ENCODE data around the gene EIF4E3.

EIF4E3 gene

DNA sequence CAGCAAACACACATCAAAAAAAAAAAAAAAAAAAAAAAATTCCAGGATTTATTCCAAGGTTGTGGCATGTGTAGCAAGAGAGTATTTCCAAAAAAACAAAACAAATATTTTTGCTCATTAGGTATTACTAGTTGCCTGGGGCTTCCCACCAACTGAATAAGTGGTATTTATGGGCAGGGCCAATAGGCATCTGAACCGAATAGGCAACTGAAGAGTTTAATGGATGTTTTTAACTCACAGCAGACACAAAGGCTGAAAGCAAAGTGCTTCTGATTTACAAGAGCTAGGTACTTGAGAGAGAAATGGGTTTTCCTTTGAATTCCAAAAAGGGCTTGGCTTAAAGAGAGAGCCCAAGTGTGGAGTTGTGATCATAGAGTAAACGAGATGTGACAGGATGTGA, 21.4 kb downstream of the EIF4E3 start:
- TF ChIP-seq, protein P1, sequence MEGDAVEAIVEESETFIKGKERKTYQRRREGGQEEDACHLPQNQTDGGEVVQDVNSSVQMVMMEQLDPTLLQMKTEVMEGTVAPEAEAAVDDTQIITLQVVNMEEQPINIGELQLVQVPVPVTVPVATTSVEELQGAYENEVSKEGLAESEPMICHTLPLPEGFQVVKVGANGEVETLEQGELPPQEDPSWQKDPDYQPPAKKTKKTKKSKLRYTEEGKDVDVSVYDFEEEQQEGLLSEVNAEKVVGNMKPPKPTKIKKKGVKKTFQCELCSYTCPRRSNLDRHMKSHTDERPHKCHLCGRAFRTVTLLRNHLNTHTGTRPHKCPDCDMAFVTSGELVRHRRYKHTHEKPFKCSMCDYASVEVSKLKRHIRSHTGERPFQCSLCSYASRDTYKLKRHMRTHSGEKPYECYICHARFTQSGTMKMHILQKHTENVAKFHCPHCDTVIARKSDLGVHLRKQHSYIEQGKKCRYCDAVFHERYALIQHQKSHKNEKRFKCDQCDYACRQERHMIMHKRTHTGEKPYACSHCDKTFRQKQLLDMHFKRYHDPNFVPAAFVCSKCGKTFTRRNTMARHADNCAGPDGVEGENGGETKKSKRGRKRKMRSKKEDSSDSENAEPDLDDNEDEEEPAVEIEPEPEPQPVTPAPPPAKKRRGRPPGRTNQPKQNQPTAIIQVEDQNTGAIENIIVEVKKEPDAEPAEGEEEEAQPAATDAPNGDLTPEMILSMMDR (IDR thresholded peaks at IDR 0.05; ENCODE audit: insufficient read depth, low read depth, low read length, missing control alignments): no peak
- H3K4me3 ChIP-seq (ENCODE audit: low read length): no peak overlapping the region
- DNase-seq (ENCODE audit: low read depth): no peak

- TF ChIP-seq, protein P1 (IDR thresholded peaks at IDR 0.05; ENCODE audit: insufficient read depth, low read depth, low read length, missing control alignments): no peak
- peak; percentile 81 for DNase-seq (ENCODE audit: low read depth)
- H3K4me3 ChIP-seq (ENCODE audit: low read length): no peak overlapping the region
Measured at GRCh38 chr3:71702131-71703024, 22.8 kb downstream of the EIF4E3 start.

GRCh38 chr3:71701251-71701762, 23.9 kb downstream of the EIF4E3 start:
- TF ChIP-seq, protein P1 (IDR thresholded peaks at IDR 0.05; ENCODE audit: insufficient read depth, low read depth, low read length, missing control alignments): no peak
- H3K4me3 ChIP-seq (ENCODE audit: low read length): no peak overlapping the region
- DNase-seq (ENCODE audit: low read depth): no peak

GRCh38 chr3:71695000-71695482, 30.2 kb downstream of the EIF4E3 start:
- H3K4me3 ChIP-seq (ENCODE audit: low read length): no peak overlapping the region
- TF ChIP-seq, protein P1 (IDR thresholded peaks at IDR 0.05; ENCODE audit: insufficient read depth, low read depth, low read length, missing control alignments): no peak
- no peak for DNase-seq (ENCODE audit: low read depth)

- TF ChIP-seq, protein P1 (IDR thresholded peaks at IDR 0.05; ENCODE audit: insufficient read depth, low read depth, low read length, missing control alignments): no peak
- peak; percentile 74 for DNase-seq (ENCODE audit: low read depth)
- no peak overlapping the region for H3K4me3 ChIP-seq (ENCODE audit: low read length)
Measured at GRCh38 chr3:71694358-71694999, 30.7 kb downstream of the EIF4E3 start.

DNA sequence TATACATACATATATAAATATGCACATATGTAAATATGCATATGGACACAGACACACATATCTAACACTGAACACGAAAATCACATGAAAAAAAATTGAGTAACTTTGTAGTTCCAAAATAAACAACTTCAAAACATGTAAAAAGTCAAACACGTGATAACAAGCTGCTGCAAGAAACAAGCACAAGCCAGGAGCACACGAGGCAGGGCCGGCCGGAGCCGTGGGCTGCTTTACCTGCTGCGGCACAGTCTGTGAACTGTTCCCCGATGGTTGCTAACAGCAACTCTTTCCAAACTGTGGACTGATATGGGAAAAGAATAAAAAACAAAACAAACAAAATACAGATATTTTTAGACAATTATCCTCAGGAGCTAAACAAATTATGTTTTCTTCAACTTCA, 31.6 kb downstream of the EIF4E3 start:
- TF ChIP-seq, protein P1 (IDR thresholded peaks at IDR 0.05; ENCODE audit: insufficient read depth, low read depth, low read length, missing control alignments): no peak
- H3K4me3 ChIP-seq (ENCODE audit: low read length): no peak overlapping the region
- DNase-seq (ENCODE audit: low read depth): peak; percentile 27

Measured in epithelial cell of esophagus (primary cell).